Right lobe of liver (tissue), 6 donors: ENCODE results near the gene ACOX2. TPM values are rescaled to one million over a fixed set of nuclear protein-coding genes. Genes with fewer than 3 reads are reported as not detected.

Source experiments
- ATAC-seq, 4 donors: fragments of 200-7000 bp; cut with Tn5 transposase; one replicate each; pipeline ENCODE4 v1.9.1; 2020; ENCODE audit warnings: mild to moderate bottlenecking in 4 of 4, moderate library complexity in 4 of 4
- DNase-seq, 3 donors: peaks; one replicate each; pipeline ENCODE4 v3.0.0-alpha.2; 2020
- H3K27ac ChIP-seq, 3 donors: fragments of 200-600 bp; one replicate each; pipeline ENCODE4 v1.8.0; 2022
- H3K27me3 ChIP-seq, 2 donors: fragments of 200-600 bp; one replicate each; pipeline ENCODE4 v1.8.0; 2022
- H3K36me3 ChIP-seq, 4 donors: fragments of 200-600 bp; sonication (generic) in 1 of 4; one replicate each; pipeline versions ENCODE4 v1.5.1 to v1.8.0; 2017 to 2022; ENCODE audit warnings: control low read depth in 1 of 4
- H3K4me1 ChIP-seq, 4 donors: fragments of 200-600 bp; sonication (generic) in 1 of 4; one replicate each; pipeline versions ENCODE4 v1.5.1 to v1.8.0; 2017 to 2022; ENCODE audit warnings: control low read depth in 1 of 4
- H3K4me3 ChIP-seq, 3 donors: fragments of 200-600 bp; one replicate each; pipeline ENCODE4 v1.8.0; 2022
- H3K9me3 ChIP-seq, 4 donors: fragments of 200-600 bp; sonication (generic) in 1 of 4; one replicate each; pipeline versions ENCODE4 v1.5.1 to v1.8.0; 2017 to 2022; ENCODE audit warnings: control low read depth in 1 of 4
- POLR2A ChIP-seq: fragments of 450-650 bp; IDR thresholded peaks from one replicate; pipeline ENCODE4 v1.6.1; 2017; ENCODE audit warnings: antibody characterized with exemption, mild to moderate bottlenecking
- WGBS: methylation state at CpG from one replicate; pipeline ENCODE4 v1.1.6; 2018; ENCODE audit warnings: low coverage, low lambda C conversion rate; ENCODE audit not compliant: insufficient coverage; ENCODE audit errors: missing lambda C conversion rate; 5-methylcytosine and 5-hydroxymethylcytosine counted together
- intact Hi-C, 2 donors: fragments of 100-400 bp; cut with DNase I; formaldehyde crosslinking; loops; one replicate each; pipeline versions ENCODE4 v1.11.2 to v1.14.1; 2022
- total RNA-seq, 6 experiments: library from RNA; depleted of rRNA in 2 of 6; stranded (reverse); fragments of >200 nt in 2 of 6; fragmentation: NEBNext Ultra II Directional in 3 of 6; extraction: Animal tissue kit (Norgen Biotek cat#: 25700) in 3 of 6; gene quantifications; one replicate each; pipeline versions ENCODE4 v1.1.0 to v1.2.4, GENCODE V29; 2016 to 2023
- TF ChIP-seq, protein P1 (sequence below), 4 donors: fragments of 200-600 bp in 3 of 4; fragments of 450-650 bp in 1 of 4; IDR thresholded peaks; one replicate each; pipeline versions ENCODE4 v1.5.1 to v1.8.0; 2016 to 2022; ENCODE audit warnings: antibody characterized with exemption in 4 of 4, mild to moderate bottlenecking in 2 of 4
- donor health status: DM: no; HTN: yes; CAD: no.
- donor health status: DM: no; HTN: no; CAD: no.
- donor health status: DM: no; HTN: no; CAD: no.
- donor health status: DM: no; HTN: yes; CAD: no.
- donor health status: DM: no; HTN: yes; CAD: no.

Gene ACOX2
- total RNA-seq, 6 experiments from 2014 or later: 67.8 to 269 (median 149) TPM

DNA sequence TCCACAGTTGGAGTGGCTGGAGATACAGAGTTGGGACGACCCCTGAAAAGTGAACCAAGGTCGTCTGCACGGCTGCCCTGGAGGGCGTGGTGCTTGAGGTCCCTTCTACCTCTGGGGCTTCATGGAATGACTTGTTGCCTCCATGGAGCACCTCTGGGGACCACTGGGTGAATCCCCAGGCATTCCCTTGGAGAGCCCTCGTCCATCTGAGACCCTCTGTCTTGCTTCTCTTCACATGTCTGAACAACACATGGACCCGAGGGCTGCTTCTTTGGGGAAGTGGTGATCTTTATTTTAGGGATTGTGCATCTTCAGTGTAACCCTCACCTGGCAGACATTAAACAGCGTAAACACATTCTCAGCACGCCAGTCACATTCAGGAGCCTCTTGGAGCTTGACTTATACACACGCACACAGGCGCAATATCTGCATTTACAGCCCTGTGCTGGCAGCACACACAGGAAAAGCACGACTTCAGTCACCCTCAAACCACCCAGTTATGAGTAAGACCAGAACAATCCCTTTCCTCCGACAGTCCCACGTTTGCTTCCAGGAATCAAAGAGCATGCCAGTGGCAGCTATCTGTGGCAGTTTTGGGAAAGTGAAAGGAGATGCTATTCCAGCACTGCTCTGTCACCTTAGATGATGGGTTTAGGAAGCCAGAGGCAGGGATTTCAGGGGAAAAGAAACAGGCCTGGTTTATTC lies 27.6 kb upstream of the ACOX2 start:
- 79% methylated on average over 9 of the region's 13 CpGs for WGBS
- intact Hi-C loops: loop anchor here (5.0 kb wide), 1 partner anchor 68 kb away; no protein-coding TSS in a partner anchor
- no peaks in the 10 kb centered on the region for H3K9me3 ChIP-seq
- H3K4me1 ChIP-seq: peaks cover 0 to 5% (median 2%) of the 10 kb centered on the region in 4 donors
- no peak overlapping the region for H3K4me3 ChIP-seq
- TF ChIP-seq, protein P1, sequence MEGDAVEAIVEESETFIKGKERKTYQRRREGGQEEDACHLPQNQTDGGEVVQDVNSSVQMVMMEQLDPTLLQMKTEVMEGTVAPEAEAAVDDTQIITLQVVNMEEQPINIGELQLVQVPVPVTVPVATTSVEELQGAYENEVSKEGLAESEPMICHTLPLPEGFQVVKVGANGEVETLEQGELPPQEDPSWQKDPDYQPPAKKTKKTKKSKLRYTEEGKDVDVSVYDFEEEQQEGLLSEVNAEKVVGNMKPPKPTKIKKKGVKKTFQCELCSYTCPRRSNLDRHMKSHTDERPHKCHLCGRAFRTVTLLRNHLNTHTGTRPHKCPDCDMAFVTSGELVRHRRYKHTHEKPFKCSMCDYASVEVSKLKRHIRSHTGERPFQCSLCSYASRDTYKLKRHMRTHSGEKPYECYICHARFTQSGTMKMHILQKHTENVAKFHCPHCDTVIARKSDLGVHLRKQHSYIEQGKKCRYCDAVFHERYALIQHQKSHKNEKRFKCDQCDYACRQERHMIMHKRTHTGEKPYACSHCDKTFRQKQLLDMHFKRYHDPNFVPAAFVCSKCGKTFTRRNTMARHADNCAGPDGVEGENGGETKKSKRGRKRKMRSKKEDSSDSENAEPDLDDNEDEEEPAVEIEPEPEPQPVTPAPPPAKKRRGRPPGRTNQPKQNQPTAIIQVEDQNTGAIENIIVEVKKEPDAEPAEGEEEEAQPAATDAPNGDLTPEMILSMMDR (IDR thresholded peaks at IDR 0.05): no peak
- TF ChIP-seq POLR2A: no peak
- no peaks in the 10 kb centered on the region for H3K36me3 ChIP-seq
- no peak overlapping the region for H3K27ac ChIP-seq
- peak in 1 of 4 donors; percentile 66 for ATAC-seq
- no peaks in the 10 kb centered on the region for H3K27me3 ChIP-seq
- DNase-seq: peak in 1 of 3 donors; percentile 25

DNA sequence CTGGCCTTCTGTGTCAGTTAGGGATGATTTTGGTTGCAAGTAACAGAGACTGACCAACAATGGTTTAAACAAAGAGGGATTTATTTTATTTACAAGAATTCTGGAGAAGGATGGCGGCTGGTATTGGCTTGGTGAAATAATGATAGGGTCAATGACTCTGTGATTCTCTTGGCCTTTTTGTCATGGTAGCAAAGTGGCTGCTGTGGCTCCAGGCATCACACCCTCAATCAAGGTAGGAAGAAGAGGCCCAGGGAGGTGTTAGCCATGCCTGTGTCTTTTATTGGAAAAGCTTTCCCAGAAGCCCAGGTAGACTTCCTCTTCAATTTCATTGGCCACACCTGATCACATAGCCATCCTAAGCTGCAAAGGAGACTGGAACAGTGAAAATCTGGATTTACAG lies 27.1 kb upstream of the ACOX2 start:
- intact Hi-C loops: no loop called here
- TF ChIP-seq, protein P1 (IDR thresholded peaks at IDR 0.05): no peak
- TF ChIP-seq POLR2A: no peak
- ATAC-seq: no peak
- H3K27ac ChIP-seq: no peak overlapping the region
- no peaks in the 10 kb centered on the region for H3K9me3 ChIP-seq
- H3K36me3 ChIP-seq: no peaks in the 10 kb centered on the region
- no CpG with 5 or more reads among the region's 1 CpG for WGBS
- peaks cover 0 to 4% (median 0%) of the 10 kb centered on the region in 4 donors for H3K4me1 ChIP-seq
- DNase-seq: peak in 1 of 3 donors; percentile 3
- H3K4me3 ChIP-seq: no peak overlapping the region
- no peaks in the 10 kb centered on the region for H3K27me3 ChIP-seq

DNA sequence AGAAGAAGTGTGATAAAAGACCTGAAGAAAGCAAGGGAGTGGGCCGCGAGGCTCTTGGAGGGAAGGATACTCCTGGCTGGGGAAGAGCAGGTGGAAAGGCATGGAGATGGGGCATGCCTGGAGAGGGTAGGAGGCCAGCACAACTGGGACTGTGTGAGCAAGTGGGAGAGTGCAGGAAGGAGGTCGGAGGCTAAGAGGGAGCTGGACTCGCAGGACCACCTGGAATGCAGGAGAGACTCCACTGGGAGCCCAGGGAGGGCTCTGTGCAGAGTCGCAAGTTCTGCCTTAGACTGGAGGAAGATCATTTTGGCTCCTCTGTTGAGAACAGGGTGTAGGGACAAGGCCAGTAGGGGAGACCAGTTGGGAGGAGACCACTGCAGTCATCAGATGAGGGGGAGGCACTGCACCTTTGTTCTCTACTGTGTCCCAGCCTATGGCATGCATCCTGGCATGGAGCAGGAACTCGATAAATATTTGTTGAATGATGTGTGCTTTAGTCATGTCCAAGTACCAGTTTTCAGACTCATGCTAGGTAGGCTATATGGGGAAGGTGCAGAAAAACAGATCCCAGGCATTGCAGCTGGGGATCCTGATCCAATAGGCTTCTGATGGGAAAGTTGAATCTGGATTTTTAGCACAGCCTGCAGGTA lies 26.5 kb upstream of the ACOX2 start:
- Histone ChIP-seq H3K36me3 (no peaks in the 10 kb centered on the region), H3K27me3 (no peaks in the 10 kb centered on the region), H3K9me3 (no peaks in the 10 kb centered on the region), H3K27ac (no peak overlapping the region), H3K4me1 (peaks cover 0 to 4% (median 0%) of the 10 kb centered on the region in 4 donors), H3K4me3 (no peak overlapping the region)
- ATAC-seq (peak; percentile 34 to 83 (median 54)), DNase-seq (peak in 1 of 3 donors; percentile 28)
- 56% methylated on average over 4 of the region's 6 CpGs for WGBS
- no peak for TF ChIP-seq POLR2A
- TF ChIP-seq, protein P1 (IDR thresholded peaks at IDR 0.05): no peak
- intact Hi-C loops: no loop called here

DNA sequence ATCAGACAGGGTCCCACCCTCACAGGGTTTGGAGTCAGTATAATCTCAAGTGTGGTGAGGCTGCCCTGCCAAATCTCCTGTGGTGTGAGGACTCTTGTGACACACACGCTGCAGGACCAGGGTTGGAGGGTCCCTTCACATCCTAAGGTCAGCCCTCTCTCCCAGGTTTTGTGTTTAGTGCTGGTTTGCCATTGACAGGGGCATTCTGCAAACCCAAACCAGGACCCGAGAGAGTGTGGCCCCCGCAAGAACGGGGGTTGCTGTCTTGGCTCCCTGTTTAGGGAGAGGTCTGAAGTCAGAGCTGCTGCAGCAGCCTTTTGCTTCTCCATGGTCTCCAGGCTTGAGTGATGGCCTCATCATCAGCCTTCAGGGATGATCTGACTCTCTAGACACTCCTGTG lies 25.5 kb upstream of the ACOX2 start:
- Histone ChIP-seq H3K36me3 (no peaks in the 10 kb centered on the region), H3K4me3 (no peak overlapping the region), H3K27ac (no peak overlapping the region), H3K27me3 (no peaks in the 10 kb centered on the region), H3K9me3 (no peaks in the 10 kb centered on the region), H3K4me1 (peaks cover 0 to 4% (median 0%) of the 10 kb centered on the region in 4 donors)
- ATAC-seq (no peak), DNase-seq (peak in 2 of 3 donors; percentile 21 to 28)
- no CpG with 5 or more reads among the region's 4 CpGs for WGBS
- TF ChIP-seq, protein P1 (IDR thresholded peaks at IDR 0.05): no peak
- no peak for TF ChIP-seq POLR2A
- intact Hi-C loops: no loop called here
